ENCODE data around the gene TYSND1.
"Not testable (repeated sequence)": the region's sequence is repeated elsewhere in the genome, so short reads cannot be mapped to it uniquely, and the experiment has no call there.

TYSND1 gene

DNA sequence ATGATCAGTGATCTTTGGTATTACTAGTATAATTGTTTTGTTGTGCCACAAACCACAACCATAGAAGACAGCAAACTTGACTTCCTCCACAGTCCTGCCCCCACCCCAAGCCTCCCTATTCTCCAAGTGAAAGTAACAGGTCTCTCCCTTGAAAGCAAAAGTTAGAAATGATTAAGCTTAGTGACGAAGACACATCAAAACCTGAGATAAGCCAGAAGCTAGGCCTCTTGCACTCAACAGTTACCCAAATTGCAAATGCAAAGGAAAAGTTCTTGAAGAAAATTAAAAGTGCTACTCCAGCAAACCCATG is 16.3 kb upstream of the TYSND1 start:
- DNase-seq: peak; percentile 65 to 74

DNA sequence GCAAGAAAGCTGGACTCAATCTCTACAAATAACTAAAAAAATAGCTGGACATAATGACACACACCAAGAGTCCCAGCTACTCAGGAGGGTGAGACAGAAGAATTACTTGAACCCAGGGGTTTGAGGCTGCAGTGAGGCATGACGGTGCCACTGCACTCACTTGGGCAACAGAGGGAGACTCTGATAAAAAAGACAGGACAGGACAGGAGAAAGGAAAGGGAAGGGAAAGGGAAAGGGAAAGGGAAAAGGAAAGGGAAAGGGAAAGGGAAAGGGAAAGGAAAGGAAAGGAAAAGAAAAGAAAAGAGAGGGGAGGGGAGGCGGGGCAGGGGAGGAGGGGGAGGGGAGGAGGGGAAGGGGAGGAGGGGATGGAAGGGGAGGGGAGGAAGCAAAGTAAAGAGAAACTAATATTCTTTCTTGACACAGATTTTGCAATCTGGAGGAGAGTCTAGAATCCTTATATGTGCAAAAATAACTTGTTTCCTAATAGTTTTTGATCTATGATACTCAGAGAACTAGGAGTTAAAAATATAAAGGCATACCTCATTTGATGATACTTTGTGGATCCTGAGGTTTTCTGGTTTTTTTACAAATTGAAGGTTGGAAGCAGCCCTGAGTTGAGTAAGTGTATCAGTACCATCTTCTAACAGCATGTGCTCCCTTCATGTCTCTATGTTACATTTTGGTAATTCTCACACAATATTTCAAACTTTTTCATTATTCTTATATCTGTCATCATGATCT is 15.8 kb upstream of the TYSND1 start:
- no peak for DNase-seq

DNA sequence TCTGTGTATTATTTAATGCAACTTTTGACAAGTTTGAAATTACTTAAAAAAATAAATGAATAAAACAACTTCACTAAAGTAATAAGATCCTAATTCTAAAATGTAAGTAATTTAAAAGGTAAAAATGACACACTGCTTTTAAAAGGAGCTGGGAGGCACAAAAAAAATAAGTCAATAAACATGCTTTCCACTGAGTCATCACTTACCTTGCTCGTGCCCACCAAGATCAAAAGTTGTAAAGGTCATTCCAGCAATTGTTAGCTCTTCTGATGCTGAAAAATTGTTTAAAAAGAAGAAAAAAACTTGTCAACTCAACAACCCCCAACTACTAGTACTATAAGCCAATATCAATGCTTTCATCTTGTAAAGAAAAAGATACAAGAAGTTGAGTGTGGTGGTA is 14.3 kb upstream of the TYSND1 start:
- no peak for DNase-seq

DNA sequence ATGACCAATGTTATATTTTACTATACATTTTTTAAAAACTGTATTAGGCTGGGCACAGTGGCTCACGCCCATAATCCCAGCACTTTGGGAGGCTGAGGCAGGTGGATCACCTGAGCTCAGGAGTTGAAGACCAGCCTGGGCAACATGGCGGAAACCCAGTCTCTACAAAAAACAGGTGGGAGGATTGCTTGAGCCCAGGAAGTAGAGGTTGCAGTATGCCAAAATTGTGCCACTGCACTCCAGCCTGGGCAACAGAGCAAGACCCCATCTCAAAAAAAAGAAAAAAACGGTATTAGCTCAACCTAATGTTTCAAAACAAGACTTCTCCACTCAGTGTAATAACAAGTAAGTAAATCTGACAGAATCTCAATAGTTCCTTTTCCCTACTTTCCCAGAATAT is 12.9 kb upstream of the TYSND1 start:
- DNase-seq: not testable (repeated sequence)

DNA sequence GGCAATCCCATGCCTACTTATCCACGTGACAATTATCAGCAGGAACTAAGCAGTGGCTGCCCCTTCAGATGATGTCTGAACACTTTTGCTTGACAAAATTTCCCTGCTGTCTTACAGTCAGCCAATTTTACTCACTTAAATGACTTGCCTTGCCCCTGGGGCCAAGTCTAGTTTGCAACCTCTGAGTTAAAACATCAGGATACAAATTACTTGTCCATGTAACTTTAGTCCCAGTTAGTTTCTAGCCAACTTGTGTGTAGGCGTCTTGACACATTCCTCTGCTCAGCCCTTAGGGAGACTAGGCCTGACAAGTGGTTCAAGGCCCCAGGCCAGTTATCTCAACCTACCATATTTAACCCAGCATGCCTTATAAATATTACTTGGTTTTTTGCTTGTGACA is 11.6 kb upstream of the TYSND1 start:
- no peak for DNase-seq

DNA sequence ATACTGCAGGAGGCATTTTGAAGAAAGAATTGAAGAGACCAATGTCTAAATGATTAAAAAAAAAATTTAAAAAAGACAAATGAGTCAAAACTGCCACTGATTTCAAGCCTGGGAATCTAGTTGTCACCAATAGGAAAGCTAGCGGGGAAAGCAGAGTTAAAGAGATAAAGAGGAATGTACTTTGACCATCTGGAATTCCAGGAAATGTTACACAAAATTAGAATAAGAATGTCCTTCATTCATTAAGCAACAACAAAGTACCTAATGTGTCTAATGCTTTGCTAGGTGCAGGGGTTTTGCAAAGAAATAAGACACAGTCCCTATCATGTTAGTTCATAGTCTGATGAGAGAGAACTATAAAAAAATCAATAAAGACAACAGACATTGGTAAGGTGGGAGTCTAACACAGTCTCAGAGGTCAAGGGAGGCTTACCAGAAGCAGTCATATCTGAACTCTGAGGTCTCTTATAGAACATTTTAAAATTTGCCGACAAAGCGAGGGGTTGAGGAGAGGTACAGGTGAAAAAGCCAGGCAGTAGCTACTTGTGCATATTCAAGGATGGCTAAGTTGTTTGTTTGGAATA is 8.8 kb upstream of the TYSND1 start:
- no peak for DNase-seq

DNA sequence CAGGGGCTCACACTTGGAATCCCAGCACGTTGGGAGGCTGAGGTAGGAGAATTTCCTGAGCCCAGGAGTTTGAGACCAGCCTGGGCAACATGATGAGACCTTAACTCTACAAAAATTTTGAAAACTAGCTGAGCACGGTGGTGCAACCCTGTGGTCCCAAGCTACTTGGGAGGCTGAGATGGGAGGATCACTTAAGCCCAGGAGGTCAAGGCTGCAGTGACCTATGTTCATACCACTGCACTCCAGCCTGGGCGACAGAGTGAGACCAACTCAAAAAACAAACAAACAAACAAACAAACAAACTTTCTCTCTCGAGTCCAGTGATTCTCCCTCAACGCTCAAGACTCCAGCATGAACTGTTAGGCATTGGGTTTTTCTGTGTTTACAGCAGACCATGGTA is 2.0 kb upstream of the TYSND1 start:
- no peak for DNase-seq

DNA sequence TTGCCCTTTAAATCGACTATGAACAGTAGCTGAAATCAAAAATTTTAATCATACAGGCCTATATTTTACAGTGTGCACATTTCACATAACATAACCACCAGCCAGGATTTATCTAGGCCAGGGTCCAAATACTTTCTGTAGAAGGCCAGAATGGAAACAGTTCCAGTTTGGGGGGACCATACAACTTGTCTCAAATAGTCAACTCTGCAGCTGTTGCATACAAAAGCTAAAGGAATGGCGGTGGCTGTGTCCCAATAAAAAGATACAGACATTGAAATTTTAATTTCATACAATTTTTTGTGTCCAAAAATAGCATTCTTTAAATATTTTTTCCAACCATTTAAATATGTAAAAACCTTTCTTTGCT is 742 bp upstream of the TYSND1 start:
- no peak for DNase-seq

DNA sequence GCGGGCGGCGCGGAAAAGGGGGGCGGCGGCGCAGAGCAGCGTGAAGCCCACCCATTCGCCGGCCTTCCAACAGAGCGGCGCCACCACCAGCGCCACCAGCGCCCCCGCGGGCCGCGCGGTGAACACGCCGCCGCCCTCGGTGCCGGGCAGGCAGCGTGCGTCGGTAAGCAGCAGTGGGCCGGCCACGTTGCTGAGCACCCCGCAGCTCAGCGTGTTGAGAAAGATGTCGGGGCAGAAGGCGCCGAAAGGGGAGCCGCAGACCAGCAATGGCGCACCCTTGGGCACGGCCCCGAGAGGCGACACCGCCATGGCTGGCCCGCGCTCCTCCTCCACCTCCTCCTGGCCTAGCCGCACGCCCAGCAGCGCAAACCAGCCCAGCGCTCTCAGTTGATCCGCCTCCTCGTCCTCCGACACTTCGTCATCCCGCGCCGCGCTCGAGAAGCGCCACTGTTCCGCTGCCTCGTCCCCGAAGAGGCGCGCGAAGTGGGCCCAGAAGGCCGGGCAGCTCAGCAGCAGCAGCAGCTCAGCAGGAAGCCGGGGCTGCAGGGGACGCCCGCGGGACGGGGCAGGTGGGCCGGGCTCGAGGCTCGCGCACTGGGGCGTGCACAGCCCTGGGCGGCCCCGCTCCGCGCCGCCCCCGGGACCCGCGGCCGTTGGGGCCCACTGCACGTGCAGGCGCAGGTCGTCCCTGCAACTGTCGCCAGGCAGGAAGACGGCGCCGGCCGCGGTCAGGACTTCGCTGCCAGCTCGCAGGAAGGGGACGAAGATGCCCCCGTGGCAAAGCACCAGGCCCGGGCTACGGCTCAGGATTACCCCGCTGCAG is 623 bp downstream of the TYSND1 start:
- DNase-seq: peak; percentile 71 to 74

DNA sequence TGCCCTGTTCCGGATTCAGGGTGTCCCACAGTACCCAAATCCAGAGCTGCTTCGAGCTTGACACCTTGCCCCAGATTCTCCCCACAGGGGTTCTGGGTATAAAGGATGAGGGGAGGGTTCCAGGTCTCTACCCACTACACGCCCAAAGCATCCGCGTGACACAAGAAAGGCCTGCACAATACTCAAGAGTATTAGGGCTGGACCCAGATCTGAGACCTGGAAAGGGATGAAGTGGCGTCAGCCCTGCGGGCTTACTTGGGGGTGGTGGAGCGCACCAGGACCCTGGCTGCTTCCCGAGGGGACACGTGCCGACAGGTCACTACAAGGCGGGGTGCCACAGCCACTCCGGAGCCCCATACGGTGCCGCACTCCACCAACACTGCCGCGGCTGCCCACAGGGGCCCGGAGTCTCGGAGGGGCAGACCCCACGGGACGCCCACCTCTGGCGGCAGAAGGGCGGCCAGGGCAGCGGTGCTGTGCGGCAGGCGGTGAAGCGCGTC is 1.3 kb downstream of the TYSND1 start:
- peak; percentile 27 to 39 for DNase-seq

DNA sequence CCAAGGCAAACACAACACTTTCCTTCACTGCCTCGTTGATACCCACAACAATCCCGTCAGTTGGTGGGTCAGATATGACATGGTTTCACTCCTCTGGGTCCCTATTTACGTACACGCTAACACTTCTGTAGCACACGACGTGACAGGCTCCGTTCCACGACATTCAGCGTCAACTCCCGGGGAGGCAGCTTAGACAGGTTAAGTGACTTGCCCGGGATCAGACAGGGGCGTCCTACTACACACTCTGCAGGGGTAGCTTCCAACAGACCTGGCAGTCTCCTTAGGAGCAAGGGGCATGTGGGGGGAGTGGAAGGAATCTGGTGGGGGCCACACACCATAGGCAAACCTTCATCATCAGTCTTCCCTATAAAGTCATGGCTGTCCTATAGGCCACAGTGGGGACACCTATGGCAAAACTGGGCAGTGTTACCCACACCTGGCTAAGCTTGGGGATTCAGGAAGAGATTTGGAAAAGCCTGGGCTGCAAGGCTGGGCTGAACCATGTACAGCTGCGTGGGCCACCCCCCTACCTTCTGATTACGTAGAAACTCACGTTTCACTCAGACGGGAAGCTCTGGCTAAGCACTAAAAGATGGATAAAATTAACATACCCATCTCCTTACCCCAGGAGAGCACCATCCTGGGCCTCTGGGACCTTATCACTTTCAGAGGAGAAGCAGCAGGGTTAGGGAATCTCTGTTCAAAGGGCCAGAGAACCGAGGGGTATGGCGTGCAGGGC is 2.0 kb downstream of the TYSND1 start:
- DNase-seq: no peak

DNA sequence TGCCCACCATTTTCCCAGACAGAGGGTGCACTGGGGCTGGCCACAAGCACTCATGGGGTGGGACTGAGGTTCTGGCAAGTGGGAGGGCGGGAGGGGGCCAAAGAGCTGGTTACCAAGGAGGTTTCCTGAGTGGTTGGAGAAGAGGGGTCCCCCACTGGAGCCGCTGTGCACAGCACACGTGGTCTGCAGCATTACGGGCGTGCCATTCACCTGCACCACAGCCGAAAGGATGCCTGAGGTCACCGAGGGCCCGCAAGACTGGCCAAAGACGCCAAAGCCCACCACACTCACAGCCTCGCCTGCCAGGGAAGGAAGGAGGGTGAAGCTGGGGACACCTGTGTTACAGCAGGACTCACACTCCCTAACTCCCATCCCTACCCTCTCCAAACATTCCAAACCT is 3.9 kb downstream of the TYSND1 start:
- DNase-seq: no peak

DNA sequence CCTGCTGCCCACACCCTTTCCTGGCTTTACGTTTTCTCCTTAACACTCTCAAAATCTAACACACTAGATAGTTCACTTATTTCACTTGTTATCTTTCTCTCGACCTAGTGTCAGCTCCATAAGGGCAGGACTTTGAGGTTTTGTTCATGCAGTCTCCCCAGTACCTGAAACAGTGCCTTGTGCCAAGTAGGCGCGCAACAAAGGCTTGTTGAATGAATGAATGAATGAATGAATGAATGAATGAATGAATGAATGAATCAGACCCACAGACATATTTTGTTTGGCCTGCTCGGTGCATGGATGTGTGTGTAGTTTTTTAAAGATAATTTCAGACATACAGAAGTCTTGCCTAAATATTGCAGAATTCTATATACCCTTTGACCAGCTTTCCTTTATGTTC is 6.2 kb downstream of the TYSND1 start:
- DNase-seq: no peak

DNA sequence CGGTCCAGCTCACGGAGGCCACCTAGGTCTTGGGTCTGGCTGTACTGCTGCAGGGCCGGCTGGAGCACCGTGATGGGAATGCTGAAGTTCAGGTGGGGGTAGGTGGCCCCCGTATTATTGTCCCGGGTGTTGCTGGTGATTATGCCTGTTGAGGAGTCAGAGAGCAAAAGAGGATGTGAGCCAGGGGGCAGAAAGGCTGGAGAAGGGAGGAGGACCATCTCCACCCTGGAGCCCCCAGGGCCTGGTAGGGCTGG is 6.6 kb downstream of the TYSND1 start:
- no peak for DNase-seq

DNA sequence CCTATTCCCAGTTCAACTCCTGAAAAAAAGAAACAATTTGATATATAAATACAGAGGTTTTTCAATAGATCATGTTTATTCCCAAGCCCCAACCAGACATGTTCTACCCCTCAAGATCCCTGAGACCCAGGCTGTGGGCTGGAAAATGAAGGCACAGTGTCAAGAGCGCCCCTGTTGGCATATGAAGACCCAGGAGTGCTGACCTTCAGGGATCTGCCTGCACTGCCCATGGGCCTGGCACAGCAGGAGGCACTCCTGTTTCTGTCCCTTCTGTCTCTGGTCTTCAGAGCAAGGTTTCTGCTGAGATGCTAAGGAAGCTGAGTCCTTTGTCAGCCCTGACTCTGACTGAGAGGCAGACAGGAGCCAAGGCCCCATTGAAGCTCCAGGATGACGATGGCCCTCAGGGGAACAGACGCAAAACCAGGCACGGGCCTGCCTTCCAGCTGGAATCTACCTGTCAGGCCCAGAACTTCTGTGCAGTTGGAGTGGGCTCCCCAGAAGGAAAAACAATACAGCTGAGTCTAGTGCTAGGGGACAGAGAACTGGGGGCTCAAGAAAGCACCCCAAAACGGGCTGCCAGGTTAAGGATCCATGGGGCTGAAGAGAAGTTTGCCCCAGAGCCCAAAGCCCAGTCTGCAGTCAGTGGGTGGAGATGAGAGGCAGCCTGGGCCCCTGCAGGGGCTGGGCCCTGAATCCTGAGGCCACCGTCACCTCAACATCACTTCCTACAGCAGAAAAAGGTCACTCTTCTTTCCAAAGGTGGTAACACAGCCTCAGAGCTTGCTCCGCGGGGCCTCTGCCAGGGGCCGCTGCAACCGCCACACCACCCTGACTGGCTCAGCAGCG is 7.1 kb downstream of the TYSND1 start:
- DNase-seq: no peak

DNA sequence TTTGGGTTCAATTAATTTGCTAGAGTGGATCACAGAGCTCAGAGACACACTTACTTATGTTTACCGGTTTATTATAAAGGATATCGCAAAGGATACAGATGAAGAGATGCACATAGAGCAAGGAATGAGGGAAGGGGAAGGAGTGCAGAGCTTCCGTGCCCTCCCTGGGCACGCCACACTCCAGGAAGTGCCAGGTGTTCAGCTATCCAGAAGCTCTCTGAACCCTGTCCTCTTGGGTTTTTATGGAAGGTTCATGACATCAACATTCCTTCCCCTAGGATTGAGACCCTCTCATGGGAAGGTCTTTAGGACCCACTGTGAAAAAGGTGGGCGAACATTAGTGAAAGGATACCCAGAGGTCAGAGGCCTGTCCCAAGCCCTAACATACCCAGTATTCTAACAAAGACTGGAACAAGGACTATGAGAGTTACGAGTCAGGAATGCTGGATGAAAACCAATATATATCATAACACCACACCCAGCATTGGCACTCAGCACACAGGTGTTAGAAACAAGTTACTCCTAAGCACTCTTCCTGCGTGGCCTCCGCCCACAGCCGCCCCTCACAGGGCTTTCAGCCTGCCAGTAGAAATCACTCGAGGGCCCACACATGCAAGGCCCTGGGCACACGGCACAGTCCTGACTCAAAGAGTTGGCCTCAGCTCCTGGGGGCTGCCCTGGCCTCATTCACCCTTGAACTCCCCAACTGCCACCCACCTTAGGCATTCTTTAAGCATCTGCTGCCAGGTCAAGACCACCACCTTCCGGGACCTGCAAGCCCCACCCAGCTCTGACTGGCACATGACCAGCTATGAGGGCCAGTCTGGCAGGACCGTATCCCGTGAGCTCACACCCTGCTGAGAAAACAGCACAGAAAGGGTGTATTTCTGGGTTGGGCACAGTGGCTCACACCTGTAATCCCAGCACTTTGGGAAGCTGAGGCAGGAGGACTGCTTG is 8.3 kb downstream of the TYSND1 start:
- no peak for DNase-seq

DNA sequence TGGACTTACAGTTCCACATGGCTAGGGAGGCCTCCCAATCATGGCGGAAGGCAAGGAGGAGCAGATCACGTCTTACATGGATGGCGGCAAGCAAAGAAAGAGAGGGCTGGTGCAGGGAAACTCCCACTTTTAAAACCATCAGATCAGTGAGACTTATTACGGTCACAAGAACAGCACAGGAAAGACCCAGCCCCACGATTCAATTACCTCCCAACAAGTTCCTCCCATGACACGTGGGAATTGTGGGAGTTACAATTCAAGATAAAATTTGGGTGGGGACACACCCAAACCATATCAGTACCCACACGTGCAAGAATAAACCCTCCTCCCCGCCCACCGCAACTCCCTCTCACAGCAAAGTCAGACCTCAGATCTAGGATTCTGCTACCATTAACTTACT is 9.4 kb downstream of the TYSND1 start:
- DNase-seq: no peak

DNA sequence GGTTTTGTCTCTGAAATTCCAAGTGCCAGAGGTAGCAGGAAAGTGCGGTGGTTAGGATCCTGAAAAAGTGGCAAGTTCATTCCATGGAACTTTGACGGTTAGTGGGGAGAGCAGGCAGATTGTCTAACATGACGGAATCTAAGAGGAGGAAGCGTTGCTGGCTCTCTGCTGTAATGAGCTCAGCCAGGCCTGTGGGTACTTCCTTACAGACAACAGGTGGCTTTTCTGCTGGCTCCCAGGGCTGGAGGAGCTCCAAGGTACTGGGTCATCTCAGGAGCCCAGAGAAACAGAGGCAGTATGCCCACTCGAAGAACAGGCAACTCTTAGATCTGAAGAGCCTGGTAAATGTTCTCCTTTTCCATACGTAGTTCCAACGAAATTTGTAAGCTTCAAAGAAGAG is 10.8 kb downstream of the TYSND1 start:
- no peak for DNase-seq

DNA sequence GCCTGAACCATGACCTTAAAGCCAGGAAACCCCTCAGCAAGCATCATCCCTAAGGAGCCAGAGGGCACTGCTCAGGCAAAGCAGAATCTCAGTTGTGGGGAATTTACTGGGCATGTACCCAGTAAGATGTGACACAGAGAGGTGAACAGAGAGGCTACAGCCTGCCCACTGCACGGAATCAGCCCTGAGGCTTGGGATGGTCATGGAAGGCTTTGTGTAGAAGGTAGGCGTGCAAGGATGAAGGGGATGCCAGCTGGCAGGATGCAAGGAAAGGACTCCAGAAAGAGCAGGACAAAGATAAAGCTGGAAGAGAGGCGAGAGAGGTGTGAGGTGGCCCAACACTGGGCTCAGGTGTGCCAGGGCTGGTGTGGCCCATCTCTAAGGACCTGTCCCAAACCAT is 11.5 kb downstream of the TYSND1 start:
- DNase-seq: no peak

DNA sequence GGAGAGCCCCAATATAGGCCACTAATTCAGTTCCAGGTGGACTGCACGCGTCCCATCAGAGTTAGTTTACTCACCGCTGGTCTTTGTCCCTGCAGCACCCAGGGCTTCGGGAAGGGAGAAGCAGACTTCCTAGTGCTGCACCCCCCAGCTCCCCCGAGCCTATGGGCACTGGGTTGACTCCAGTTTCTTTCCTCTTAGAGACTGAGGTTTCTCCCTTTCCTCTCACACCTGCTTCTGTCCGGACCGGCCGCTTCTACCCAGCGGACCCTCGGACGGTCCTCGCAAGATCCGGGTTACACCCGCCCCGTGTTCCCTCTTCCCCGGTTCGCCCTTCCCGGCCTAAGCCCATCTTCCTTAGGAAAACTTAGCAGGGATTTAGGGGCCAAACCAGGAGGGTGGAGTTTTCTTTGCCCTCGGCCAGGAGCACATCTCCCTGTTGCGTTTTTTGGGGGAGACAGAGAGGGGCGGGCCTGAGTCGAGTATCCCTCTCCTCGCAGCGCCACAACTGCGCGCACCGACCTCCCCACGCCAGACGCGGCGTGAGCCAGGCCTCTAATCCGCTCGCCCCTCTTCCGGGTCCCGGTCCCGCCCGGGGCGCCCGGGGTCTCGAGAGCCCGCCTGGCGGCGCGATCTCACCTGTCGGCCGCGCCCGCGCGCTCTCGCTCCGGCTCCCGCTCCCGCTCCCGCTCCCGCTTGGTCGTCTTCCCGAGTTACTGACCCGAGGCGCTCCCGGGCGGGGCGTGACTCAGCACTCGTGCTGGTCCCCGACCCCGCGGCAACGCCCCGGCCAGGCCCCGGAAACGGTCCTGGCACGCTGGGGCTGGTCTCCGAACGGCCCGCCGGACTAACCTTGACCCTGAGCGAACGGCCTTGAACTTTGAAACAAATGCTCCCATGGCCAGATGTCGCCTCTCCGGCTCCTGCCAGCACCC is 14.1 kb downstream of the TYSND1 start, which contains the start of gene AIFM2:
AIFM2 (minus strand) TSS at position 728 of the 932 bp plus-strand sequence. CDS start 8,741 bp downstream, outside the sequence.
- DNase-seq: peak; percentile 52 to 60
